Cardiac muscle cell (in vitro differentiated cells and primary cell): ENCODE data around the gene PRCP. TPM values are rescaled to one million over a fixed set of nuclear protein-coding genes. Genes with fewer than 3 reads are reported as not detected.

ENCODE experiments used
- DNase-seq, 2 donors: peaks; one replicate each; pipeline versions ENCODE4 v3.0.0 to v3.0.0-alpha.2; 2010 to 2017; ENCODE audit warnings: low read depth in 1 of 2, low spot score in 1 of 2
- H3K27ac ChIP-seq: fragments of 200-600 bp; sonication (generic); 2 replicates; pipeline ENCODE4 v1.5.1; 2016
- H3K27me3 ChIP-seq: fragments of 200-600 bp; sonication (generic); 2 replicates; pipeline ENCODE4 v1.6.0; 2016; ENCODE audit warnings: control low read depth
- H3K36me3 ChIP-seq: fragments of 200-600 bp; sonication (generic); 2 replicates; pipeline ENCODE4 v1.5.1; 2016; ENCODE audit warnings: control low read depth
- H3K4me1 ChIP-seq: fragments of 200-600 bp; sonication (generic); 2 replicates; pipeline ENCODE4 v1.8.1; 2017; ENCODE audit warnings: low read depth, mild to moderate bottlenecking, mixed run types
- H3K4me3 ChIP-seq: fragments of 200-600 bp; sonication (generic); 2 replicates; pipeline ENCODE4 v1.5.1; 2016; ENCODE audit warnings: mild to moderate bottlenecking
- H3K9me3 ChIP-seq: fragments of 200-600 bp; sonication (generic); 2 replicates; pipeline ENCODE4 v1.5.1; 2017; ENCODE audit warnings: low read depth, mild to moderate bottlenecking, control low read depth
- CTCF ChIP-seq: IDR thresholded peaks from 2 replicates; pipeline ENCODE4 v1.5.1; 2012; ENCODE audit warnings: low read depth, mild to moderate bottlenecking, low read length
- polyA plus RNA-seq: library from polyadenylated mRNA; unstranded; fragments of >200 nt; fragmentation: Nextera tagmentation; extraction: Ambion mirVana; gene quantifications from 2 replicates; pipeline ENCODE4 v1.2.1, GENCODE V29; 2016
- total RNA-seq: library from RNA; depleted of rRNA; stranded (reverse); fragments of >200 nt; gene quantifications from 2 replicates; pipeline ENCODE4 v1.2.3, GENCODE V29; 2016

Gene PRCP
- total and polyA plus RNA-seq, 2 experiments from 2014 or later: 61.1 to 106 TPM

- H3K4me3 ChIP-seq: no peak overlapping the region
- no peak for TF ChIP-seq CTCF
- no peaks in the 10 kb centered on the region for H3K27me3 ChIP-seq
- peaks cover 4% of the 10 kb centered on the region for H3K4me1 ChIP-seq
- peaks cover 2% of the 10 kb centered on the region for H3K36me3 ChIP-seq
- H3K27ac ChIP-seq: no peak overlapping the region
- no peaks in the 10 kb centered on the region for H3K9me3 ChIP-seq
- no peak for DNase-seq
These were observed 76.3 kb downstream of the PRCP start for GRCh38 chr11:82823647-82824619.

GRCh38 chr11:82818409-82819043 lies 81.7 kb downstream of the PRCP start:
- no peak for TF ChIP-seq CTCF
- Histone ChIP-seq H3K27me3 (no peaks in the 10 kb centered on the region), H3K9me3 (no peaks in the 10 kb centered on the region), H3K27ac (no peak overlapping the region), H3K36me3 (no peaks in the 10 kb centered on the region), H3K4me1 (peaks cover 4% of the 10 kb centered on the region), H3K4me3 (no peak overlapping the region)
- DNase-seq: no peak

GRCh38 chr11:82815406-82815805 lies 84.8 kb downstream of the PRCP start:
- no peaks in the 10 kb centered on the region for H3K4me1 ChIP-seq
- H3K27ac ChIP-seq: no peak overlapping the region
- H3K36me3 ChIP-seq: no peaks in the 10 kb centered on the region
- no peaks in the 10 kb centered on the region for H3K9me3 ChIP-seq
- no peak for TF ChIP-seq CTCF
- H3K4me3 ChIP-seq: no peak overlapping the region
- H3K27me3 ChIP-seq: no peaks in the 10 kb centered on the region
- no peak for DNase-seq

- Histone ChIP-seq H3K4me1 (no peaks in the 10 kb centered on the region), H3K9me3 (no peaks in the 10 kb centered on the region), H3K4me3 (no peak overlapping the region), H3K27ac (no peak overlapping the region), H3K36me3 (no peaks in the 10 kb centered on the region), H3K27me3 (no peaks in the 10 kb centered on the region)
- no peak for DNase-seq
- no peak for TF ChIP-seq CTCF
These were observed 85.9 kb downstream of the PRCP start for GRCh38 chr11:82814379-82814778.

GRCh38 chr11:82811369-82811768 lies 88.9 kb downstream of the PRCP start:
- Histone ChIP-seq H3K36me3 (no peaks in the 10 kb centered on the region), H3K9me3 (no peaks in the 10 kb centered on the region), H3K27me3 (peaks cover 6% of the 10 kb centered on the region), H3K4me3 (no peak overlapping the region), H3K4me1 (no peaks in the 10 kb centered on the region), H3K27ac (no peak overlapping the region)
- TF ChIP-seq CTCF: no peak
- no peak for DNase-seq
